Stomach (tissue), 19 donors: ENCODE results near the gene WDR49. TPM values are rescaled to one million over a fixed set of nuclear protein-coding genes. Genes with fewer than 3 reads are reported as not detected.

Source experiments
- DNase-seq, 2 donors: peaks; one replicate each; pipeline versions ENCODE4 v3.0.0 to v3.0.0-alpha.2; 2013 to 2019
- H3K27ac ChIP-seq, 5 donors: fragments of 200-600 bp in 4 of 5; sonication (generic) in 4 of 5; one replicate each; pipeline ENCODE4 v1.5.1; 2013 to 2019; ENCODE audit warnings: mild to moderate bottlenecking in 1 of 5, moderate library complexity in 1 of 5
- H3K27me3 ChIP-seq, 3 donors: fragments of 200-600 bp; sonication (generic); one replicate each; pipeline ENCODE4 v1.5.1; 2017 to 2019; ENCODE audit warnings: mixed run types in 1 of 3
- H3K36me3 ChIP-seq, 4 donors: fragments of 200-600 bp; sonication (generic); 1 replicate in 3 of 4; 2 replicates in 1 of 4; pipeline ENCODE4 v1.5.1; 2016 to 2019
- H3K4me1 ChIP-seq, 4 donors: fragments of 200-600 bp; sonication (generic); one replicate each; pipeline ENCODE4 v1.5.1; 2016 to 2019
- H3K4me3 ChIP-seq, 4 donors: fragments of 200-600 bp; sonication (generic) in 3 of 4; one replicate each; pipeline ENCODE4 v1.5.1; 2016 to 2019; ENCODE audit warnings: mild to moderate bottlenecking in 1 of 4
- H3K9me3 ChIP-seq, 4 donors: fragments of 200-600 bp; sonication (generic); one replicate each; pipeline ENCODE4 v1.5.1; 2016 to 2019
- EP300 ChIP-seq: sonication (generic); formaldehyde crosslinking; IDR thresholded peaks from one replicate; pipeline ENCODE4 v1.6.1; 2017; ENCODE audit warnings: antibody characterized with exemption
- POLR2A ChIP-seq, 4 donors: fragments of 450-650 bp; IDR thresholded peaks; one replicate each; pipeline ENCODE4 v1.6.1; 2016; ENCODE audit warnings: antibody characterized with exemption in 4 of 4, control low read depth in 2 of 4, mild to moderate bottlenecking in 1 of 4, moderate library complexity in 1 of 4
- POLR2AphosphoS5 ChIP-seq, 3 donors: sonication (generic); formaldehyde crosslinking; IDR thresholded peaks; one replicate each; pipeline ENCODE4 v1.6.1; 2016; ENCODE audit warnings: antibody characterized with exemption in 3 of 3
- WGBS, 5 donors: extraction: QIAGEN DNeasy Blood & Tissue Kit in 3 of 5; methylation state at CpG; one replicate each; pipeline versions ENCODE4 v1.1.5 to v1.1.7; 2013 to 2018; 5-methylcytosine and 5-hydroxymethylcytosine counted together
- intact Hi-C: fragments of 100-400 bp; cut with DNase I; formaldehyde crosslinking; loops from one replicate; pipeline ENCODE4 v1.15.1; 2023; ENCODE audit warnings: low total_unique reads
- long read RNA-seq, 10 donors: transcript quantifications; one replicate each; lab custom pipeline, GENCODE V29; 2026
- polyA plus RNA-seq, 3 donors: library from polyadenylated mRNA; stranded (reverse); fragments of 200-250 nt; gene quantifications; one replicate each; pipeline ENCODE4 v1.2.3, GENCODE V29; 2013
- total RNA-seq, 5 donors: library from RNA; depleted of rRNA; stranded (reverse); fragments of >200 nt; gene quantifications; one replicate each; pipeline versions ENCODE4 v1.1.0 to v1.2.3, GENCODE V29; 2014 to 2016
- TF ChIP-seq, protein P1 (sequence below), 7 experiments: fragments of 450-650 bp in 4 of 7; fragments of 200-600 bp in 3 of 7; sonication (generic) in 3 of 7; IDR thresholded peaks; one replicate each; pipeline ENCODE4 v1.5.1; 2016 to 2019; ENCODE audit warnings: antibody characterized with exemption in 7 of 7, control low read depth in 2 of 7, mild to moderate bottlenecking in 1 of 7
- donor health status: healthy with polysubstance abuse.
- donor health status: Bipolar disorder and iron deficiency.
- donor health status: healthy.

The WDR49 gene
- total RNA-seq (1 to 10 TPM in 2 of 5 donors, not detected in 3; 1.5 to 2.2 TPM), polyA plus RNA-seq (under 1 TPM in 1 of 3 donors, not detected in 2; 0.33 TPM)
- long read RNA-seq, donor 1: 0 reads
- long read RNA-seq, donor 2: 0 reads
- long read RNA-seq, donor 3: 0 reads
- long read RNA-seq, donor 4: 0 reads
- long read RNA-seq, donor 5: 0 reads
- long read RNA-seq, donor 6: 0 reads
- long read RNA-seq, donor 7: 0 reads
- long read RNA-seq, donor 8, partial matches to known transcripts: 0 of 1 reads
- long read RNA-seq, donor 8, other reads (novel, unspliced or antisense): 0 of 1 reads
- long read RNA-seq, donor 9: 0 reads
- long read RNA-seq, donor 10: 0 reads

DNA sequence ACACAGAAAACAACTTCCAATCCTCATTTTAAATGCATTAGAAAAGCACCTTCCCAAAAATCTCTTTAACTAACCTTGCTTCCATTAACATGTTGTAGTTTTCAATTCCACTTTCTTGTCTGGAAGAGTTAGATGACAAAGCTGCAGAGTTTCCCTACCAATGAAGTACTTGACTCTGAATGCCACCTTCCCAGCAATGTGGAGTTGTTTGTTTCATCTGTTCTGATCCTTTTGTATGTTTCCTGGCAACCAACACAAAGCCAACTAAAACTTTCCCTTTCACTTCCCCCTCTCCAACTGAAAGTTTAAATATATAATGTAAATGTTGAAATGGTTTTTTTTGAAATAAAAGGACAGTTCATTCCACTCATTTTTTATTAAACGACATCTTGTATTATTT, at the start of gene WDR49:
TSS of gene WDR49 (minus strand) at position 183 of the 400 bp plus-strand sequence. CDS start 517 bp downstream, outside the sequence.
- Histone ChIP-seq H3K36me3 (no peaks in the 10 kb centered on the region), H3K27me3 (no peaks in the 10 kb centered on the region), H3K4me1 (no peaks in the 10 kb centered on the region), H3K27ac (no peak within 1 kb of the TSS), H3K9me3 (no peaks in the 10 kb centered on the region), H3K4me3 (no peak within 1 kb of the TSS)
- intact Hi-C loops: no loop called here
- 50 to 69% (median 60%) methylated on average over 1 of the region's 1 CpG for WGBS, 5 donors
- no peak for TF ChIP-seq POLR2AphosphoS5 (IDR thresholded peaks at IDR 0.05)
- TF ChIP-seq EP300: no peak
- TF ChIP-seq, protein P1, sequence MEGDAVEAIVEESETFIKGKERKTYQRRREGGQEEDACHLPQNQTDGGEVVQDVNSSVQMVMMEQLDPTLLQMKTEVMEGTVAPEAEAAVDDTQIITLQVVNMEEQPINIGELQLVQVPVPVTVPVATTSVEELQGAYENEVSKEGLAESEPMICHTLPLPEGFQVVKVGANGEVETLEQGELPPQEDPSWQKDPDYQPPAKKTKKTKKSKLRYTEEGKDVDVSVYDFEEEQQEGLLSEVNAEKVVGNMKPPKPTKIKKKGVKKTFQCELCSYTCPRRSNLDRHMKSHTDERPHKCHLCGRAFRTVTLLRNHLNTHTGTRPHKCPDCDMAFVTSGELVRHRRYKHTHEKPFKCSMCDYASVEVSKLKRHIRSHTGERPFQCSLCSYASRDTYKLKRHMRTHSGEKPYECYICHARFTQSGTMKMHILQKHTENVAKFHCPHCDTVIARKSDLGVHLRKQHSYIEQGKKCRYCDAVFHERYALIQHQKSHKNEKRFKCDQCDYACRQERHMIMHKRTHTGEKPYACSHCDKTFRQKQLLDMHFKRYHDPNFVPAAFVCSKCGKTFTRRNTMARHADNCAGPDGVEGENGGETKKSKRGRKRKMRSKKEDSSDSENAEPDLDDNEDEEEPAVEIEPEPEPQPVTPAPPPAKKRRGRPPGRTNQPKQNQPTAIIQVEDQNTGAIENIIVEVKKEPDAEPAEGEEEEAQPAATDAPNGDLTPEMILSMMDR (IDR thresholded peaks at IDR 0.05): no peak
- DNase-seq: peak in 1 of 2 donors; percentile 67

DNA sequence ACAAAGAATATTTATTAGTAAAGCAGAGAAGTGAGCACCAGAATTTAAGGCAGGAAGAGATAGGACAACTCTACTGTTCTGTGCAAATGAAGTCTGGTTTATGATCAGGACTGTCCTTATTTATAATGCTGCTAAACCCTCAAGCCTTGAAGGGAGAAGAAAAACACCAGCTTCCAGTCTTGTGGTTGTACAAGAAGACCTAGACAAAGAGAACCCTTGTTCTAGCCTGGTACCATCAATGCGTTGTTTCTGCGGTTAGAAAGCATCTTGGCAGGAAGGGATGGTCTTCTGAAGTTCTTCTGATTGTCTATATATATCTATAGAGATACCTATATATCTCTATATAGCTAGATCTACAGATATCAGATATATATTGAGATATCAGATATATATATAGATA, 47.2 kb upstream of the WDR49 start:
- H3K4me1 ChIP-seq: peaks cover 0 to 9% (median 2%) of the 10 kb centered on the region in 4 donors
- no peak for DNase-seq
- no peak overlapping the region for H3K4me3 ChIP-seq
- TF ChIP-seq POLR2AphosphoS5 (IDR thresholded peaks at IDR 0.05): no peak
- no peak for TF ChIP-seq EP300
- TF ChIP-seq, protein P1 (IDR thresholded peaks at IDR 0.05): no peak
- TF ChIP-seq POLR2A (IDR thresholded peaks at IDR 0.05): no peak
- no peak overlapping the region for H3K27ac ChIP-seq
- 95 to 100% (median 97%) methylated on average over 2 of the region's 2 CpGs for WGBS, 5 donors
- no peaks in the 10 kb centered on the region for H3K27me3 ChIP-seq
- peaks cover 0 to 36% (median 32%) of the 10 kb centered on the region in 4 donors for H3K36me3 ChIP-seq
- intact Hi-C loops: no loop called here
- H3K9me3 ChIP-seq: no peaks in the 10 kb centered on the region

DNA sequence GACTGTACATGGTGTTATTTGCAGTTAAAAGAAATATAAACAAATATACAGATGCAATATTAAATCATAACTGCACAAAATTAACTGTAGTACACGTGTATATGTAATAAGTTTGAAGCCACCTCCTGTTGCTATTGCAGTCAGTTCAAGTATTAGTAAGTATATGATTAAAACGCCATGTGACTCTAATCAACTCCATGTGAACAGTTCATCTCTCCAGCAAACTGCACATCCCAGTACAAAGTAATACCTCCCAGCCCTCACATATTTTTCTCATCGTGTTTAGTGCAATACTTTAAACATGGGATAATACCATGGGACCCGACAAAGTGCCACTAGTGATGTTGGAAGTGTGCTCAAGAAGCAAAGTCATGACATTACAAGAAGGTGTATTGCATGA, 46.3 kb upstream of the WDR49 start:
- intact Hi-C loops: no loop called here
- no peak for DNase-seq
- 93 to 95% (median 94%) methylated on average over 4 of the region's 4 CpGs for WGBS, 5 donors
- Histone ChIP-seq H3K4me1 (peaks cover 0 to 9% (median 2%) of the 10 kb centered on the region in 4 donors), H3K36me3 (peaks cover 5 to 43% (median 40%) of the 10 kb centered on the region in 4 donors), H3K9me3 (no peaks in the 10 kb centered on the region), H3K4me3 (no peak overlapping the region), H3K27me3 (no peaks in the 10 kb centered on the region), H3K27ac (no peak overlapping the region)
- TF ChIP-seq, protein P1 (IDR thresholded peaks at IDR 0.05): no peak
- TF ChIP-seq POLR2AphosphoS5 (IDR thresholded peaks at IDR 0.05) (no peak), POLR2A (IDR thresholded peaks at IDR 0.05) (no peak), EP300 (no peak)

DNA sequence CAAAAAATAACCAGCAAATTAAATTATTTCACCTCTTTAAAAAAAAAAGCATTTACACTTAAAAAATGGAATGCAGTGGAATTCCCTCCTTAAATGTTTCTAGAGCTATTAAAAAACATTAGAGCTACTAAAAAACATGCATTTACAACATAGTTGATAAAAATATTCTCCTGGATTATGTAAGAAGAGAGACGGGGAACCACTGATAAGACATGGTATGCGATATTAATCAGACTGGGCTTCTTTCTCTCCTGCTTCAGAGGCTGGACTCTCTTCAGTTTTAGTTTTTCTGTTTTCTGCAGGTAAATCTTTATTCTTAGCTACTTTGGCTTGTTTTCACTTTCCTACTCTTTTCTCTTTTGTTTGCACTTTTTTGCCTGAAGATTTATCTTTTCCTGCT, 40.4 kb upstream of the WDR49 start:
- TF ChIP-seq POLR2A (IDR thresholded peaks at IDR 0.05) (no peak), POLR2AphosphoS5 (IDR thresholded peaks at IDR 0.05) (no peak), EP300 (no peak)
- TF ChIP-seq, protein P1 (IDR thresholded peaks at IDR 0.05): no peak
- H3K9me3 ChIP-seq: no peaks in the 10 kb centered on the region
- H3K27me3 ChIP-seq: no peaks in the 10 kb centered on the region
- intact Hi-C loops: no loop called here
- H3K4me1 ChIP-seq: peaks cover 0 to 9% (median 2%) of the 10 kb centered on the region in 4 donors
- peaks cover 14 to 63% (median 38%) of the 10 kb centered on the region in 4 donors for H3K36me3 ChIP-seq
- 85 to 95% (median 91%) methylated on average over 2 of the region's 2 CpGs for WGBS, 5 donors
- H3K27ac ChIP-seq: no peak overlapping the region
- DNase-seq: no peak
- no peak overlapping the region for H3K4me3 ChIP-seq
